Activated CD4-positive, CD25-positive, alpha-beta regulatory T cell treated with anti-CD3 and anti-CD28 coated beads, Interleukin-2, amount 50 U/mL, for 72 hours (primary cell): Measurements from ENCODE around the gene MAP3K9.
"Not testable (repeated sequence)": the region's sequence is repeated elsewhere in the genome, so short reads cannot be mapped to it uniquely, and the experiment has no call there.

Experiments used
- DNase-seq: peaks from one replicate; pipeline ENCODE4 v3.0.0; 2021

MAP3K9 gene

DNA sequence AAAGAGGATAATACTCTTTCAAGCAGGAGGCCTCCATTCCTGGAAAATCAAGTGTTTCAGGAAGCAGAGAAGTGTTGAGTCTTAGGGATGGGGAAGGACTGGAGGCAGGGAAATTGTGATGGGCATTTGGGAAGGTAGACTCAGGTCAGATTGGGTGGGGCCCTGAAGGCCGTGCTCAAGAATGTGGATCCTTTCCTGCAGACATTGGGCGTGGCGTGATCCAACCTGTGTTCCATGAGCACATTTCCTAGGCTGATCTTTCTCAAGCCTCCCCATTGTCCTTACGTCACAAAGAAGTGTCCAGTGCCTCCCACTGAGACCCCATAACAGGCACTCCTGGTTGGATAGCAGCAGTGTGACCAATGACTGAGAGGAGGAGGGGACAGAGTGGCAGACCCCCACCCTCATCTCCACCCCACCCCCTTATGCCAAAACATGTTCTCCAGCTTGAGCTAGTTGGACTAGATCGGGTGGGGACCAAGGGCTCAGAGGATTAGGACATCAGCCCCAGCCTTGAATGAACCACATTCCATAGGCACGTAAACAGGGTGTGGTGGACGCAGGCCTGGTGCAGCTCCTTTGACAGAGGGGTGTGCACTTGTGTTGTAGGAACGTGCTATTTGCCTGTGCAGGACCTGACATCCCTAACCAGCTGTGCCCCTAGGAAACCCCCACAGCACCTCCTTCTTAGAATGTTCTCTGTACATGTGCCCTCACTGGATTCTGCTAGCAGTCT, 90.8 kb downstream of the MAP3K9 start:
- no peak for DNase-seq

- no peak for DNase-seq
Measured at GRCh38 chr14:70716958-70717357, 92.4 kb downstream of the MAP3K9 start.

DNA sequence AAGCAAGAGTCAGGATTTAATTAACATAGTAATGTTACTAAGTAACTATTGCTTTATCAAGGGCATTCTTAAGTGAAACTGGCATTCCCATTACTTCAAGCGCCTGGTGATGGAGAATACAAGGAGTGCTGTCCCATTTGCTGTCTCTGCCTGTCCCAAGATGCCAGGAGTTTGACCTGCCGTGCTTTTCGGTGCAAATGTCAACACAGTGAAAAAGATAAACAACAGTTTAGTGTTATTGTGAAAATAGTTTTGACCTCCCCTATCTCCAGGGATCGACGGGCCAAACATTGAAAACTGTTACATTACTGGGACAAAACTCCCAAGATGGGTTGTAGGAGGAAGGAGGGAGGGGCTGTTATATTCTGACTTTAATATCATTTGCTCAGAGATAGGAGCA, 92.8 kb downstream of the MAP3K9 start:
- DNase-seq: no peak

DNA sequence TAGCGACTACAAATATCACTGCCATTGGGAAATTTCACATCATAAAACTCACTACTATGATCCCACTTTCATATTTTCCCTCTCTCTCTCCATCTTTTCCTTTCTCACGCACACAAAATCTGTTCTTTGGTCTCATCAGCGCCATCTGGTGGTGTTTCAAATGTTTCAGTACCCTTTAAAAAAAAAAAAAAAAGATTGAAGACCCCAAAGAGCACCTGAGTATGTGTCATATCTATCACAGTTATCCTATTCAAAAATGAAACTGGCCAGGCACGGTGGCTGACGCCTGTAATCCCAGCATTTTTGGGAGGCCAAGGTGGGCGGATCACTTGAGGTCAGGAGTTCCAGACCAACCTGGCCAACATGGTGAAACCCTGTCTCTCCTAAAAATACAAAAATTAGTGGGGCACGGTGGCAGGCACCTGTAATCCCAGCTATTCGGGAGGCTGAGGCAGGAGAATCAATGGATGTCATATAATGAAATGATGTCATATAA, 95.2 kb downstream of the MAP3K9 start:
- peak; percentile 38 for DNase-seq

GRCh38 chr14:70713511-70713916, 95.8 kb downstream of the MAP3K9 start:
- no peak for DNase-seq

- no peak for DNase-seq
Measured at GRCh38 chr14:70713096-70713495, 96.2 kb downstream of the MAP3K9 start.

DNA sequence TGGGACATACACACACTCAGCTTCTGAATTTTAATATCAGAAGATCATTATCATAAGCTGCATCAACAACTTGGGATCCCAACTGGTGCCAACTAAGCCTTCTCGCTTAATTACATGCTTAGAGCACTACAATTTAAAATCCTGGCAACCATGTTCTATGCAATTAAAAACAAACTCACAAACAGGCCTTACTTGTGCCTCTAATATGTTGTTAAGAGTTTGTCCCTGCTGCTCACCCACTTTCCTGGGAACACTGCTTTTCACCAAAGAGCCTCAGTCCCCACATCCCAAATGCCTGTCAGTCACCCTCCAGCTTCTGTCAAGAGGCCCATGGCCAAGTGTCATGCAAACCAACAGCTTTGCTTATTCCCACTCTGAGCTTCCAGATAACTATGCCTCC, 97.9 kb downstream of the MAP3K9 start:
- DNase-seq: no peak

DNA sequence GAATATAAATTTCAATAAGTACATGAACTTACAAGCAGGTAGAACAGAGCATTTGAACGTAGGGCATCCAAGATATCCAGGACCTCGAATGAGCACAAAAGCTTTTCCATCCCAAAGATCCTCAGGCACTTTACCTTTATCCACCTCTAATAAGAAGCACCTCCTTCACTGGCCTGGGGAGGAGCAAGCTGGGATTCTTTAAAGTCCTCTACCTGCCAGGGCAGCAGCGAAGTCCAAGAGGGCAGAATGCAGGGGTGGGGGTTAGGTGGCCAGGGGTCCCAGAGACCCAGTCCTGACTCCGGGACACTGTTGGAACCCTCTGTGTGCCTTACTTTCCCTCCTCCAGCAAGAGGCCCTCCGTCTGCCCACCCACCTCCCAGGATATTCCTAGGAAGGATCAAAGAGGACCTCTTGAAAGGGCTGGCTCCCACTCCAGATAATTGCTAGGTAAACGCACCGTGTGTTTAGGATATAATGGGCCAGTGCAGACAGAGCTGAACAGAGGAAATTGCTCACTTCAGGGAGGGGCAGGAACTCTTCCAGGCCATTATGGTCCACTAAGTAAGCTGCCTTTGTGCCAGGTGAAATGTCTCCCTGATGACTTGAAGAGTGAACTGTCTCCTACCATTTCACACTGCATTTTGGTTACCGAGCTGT, 99.5 kb downstream of the MAP3K9 start:
- DNase-seq: no peak

DNA sequence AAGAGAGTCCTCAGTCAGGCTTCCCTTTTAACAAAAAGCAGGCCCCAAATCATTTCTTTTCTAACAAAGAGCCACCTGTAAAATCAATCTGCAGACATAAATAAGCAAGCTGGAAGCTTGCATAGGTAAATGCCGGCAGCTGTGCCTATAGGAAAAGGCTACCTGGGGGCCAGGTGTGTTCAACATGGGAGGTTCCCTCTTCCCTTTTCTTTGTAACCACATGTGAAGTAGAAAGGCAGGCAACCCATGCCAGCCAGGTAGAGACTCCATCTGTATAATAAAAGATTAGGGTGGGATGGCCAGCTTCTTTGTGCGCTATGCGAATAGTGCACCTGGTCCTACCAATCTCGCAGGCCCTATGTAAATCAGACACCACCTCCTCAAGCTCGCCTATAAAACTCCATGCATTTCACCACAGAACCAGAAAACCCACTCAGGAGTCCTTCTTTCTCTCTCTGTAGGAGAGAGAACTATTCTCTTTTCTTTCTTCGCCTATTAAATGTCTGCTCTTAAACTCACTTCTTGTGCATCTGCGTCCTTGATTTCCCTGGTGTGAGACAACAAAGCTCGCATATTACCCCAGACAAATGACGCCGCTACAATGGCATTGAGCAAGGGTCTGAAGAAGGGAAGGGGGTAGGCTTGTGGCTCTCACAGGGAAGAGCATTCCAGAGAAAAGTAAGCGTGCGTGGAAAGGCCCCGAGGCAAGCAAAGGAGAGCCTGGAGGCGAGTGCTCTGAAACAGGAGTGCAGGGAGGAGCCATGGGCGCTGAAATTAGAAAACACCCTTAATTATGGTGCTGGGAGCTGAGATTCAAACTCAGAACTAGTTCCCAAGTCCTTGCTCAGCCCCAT, 100.4 kb downstream of the MAP3K9 start:
- no peak for DNase-seq

DNA sequence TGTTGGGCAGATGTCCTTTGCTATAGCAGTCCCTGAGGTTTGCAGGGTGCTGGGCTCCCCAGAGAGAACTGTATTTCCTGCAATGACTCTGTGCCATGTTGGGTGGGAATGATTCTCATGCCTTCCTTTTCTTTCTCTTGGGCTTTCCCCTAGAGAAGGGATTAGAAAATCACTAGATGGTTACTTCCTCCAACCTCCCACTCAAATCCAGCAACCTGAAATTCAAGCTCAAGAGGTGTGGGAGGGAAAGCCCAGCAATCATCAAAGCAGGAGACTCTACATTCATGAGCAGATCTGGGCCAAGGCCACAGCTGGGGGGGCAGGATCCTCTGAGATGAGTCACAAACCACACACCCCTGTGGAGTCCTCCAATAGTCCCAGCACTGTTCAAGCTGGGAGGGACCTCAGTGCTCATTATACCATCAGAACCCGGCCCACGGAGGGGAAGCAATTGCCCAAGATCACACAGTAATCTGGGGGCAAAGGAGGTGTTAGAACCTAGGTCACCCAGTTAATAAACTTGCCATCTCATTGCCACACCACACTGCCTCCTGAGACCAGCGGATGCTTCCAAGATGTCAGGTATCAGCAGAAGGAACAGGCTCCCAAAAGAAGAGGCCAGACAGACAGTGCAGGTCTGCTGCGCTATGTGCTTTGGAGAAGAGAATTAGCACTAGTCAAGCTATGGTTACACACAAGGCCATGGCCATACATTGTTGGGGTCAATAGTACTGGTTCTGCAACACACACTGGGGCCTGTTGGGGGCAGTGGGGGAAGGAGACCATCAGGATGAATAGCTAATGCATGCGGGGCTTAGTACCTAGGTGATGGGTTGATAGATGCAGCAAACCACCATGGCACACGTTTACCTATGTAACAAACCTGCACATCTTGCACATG, 101.9 kb downstream of the MAP3K9 start:
- no peak for DNase-seq

DNA sequence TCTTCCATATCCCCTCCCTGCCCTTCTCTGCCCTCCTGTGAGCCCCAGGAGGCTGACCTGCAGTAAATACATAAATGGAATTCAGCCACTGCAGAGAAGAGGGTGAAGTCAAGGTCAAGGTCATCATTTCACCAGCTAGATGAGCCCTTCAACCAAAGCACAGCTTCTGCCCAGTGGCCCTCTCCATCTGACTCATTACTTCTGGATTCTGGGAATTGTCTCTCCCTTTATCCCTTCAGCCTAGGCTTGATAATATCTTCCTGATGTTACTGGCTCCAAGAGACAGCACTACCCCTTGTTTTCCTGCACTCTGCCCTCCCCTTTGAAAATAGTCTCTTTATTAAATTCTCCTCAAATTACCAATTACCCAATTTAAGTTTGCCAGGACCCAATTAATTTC, 103.1 kb downstream of the MAP3K9 start:
- DNase-seq: no peak

DNA sequence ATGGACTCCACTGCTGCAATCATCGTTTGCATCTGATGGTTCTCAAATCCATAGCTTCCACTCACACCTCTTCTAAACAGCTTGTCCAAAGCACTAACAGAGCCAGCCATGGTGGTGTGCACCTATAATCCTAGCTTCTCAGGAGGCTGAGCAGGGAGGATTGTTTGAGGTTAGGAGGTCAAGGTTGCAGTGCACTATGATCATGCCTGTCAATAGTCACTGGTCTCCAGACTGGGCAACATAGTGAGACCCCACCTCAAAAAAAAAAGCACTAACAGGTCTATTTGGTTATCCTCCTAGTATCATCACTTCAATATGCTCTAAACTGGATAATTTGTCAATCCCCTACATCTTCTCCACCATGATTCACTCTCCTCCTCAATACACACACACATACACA, 104.4 kb downstream of the MAP3K9 start:
- no peak for DNase-seq

GRCh38 chr14:70703621-70704168, 105.6 kb downstream of the MAP3K9 start:
- DNase-seq: not testable (repeated sequence)

- no peak for DNase-seq
Measured at GRCh38 chr14:70702161-70702560, 107.2 kb downstream of the MAP3K9 start.

DNA sequence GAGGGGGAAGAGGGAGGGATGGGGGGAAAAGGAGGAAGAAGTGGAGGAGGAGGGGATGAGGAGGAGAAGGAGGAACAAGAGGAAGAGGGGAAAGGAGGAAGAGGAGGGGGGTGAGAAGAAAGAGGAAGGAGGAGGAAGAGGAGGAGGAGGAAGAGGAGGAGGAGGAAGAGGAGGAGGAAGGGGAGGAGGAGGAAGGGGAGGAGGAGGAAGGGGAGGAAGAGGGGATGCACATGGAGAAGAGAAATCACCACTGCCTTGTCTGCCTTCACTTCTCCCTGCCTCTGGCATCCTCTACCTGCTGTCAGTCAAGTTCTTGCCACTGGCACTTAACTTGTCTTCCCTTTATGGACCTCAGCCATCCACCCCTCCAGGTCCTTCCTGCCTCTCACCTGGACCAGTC, 107.7 kb downstream of the MAP3K9 start:
- DNase-seq: no peak

GRCh38 chr14:70700955-70701585, 108.2 kb downstream of the MAP3K9 start:
- no peak for DNase-seq

DNA sequence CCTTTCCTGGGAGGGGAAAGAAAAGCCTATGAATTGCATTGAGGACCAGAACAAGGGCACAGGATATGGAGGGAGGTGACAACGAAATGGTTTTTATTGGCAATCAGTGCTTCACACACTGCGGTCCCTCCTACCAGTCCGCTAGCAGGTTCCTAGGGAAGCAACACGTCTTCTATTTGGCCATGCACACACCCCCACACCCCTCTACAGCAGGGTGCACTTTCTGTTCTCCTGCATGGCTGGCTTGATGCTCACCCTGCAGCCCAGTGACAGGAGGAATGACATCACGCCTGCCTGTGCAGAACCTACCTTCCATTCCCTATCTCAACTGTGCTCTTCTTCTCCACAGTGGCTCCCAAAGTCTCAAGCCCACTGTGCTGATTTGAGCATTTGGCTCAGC, 109.7 kb downstream of the MAP3K9 start:
- no peak for DNase-seq

- no peak for DNase-seq
Measured at GRCh38 chr14:70698288-70698687, 111.0 kb downstream of the MAP3K9 start.

DNA sequence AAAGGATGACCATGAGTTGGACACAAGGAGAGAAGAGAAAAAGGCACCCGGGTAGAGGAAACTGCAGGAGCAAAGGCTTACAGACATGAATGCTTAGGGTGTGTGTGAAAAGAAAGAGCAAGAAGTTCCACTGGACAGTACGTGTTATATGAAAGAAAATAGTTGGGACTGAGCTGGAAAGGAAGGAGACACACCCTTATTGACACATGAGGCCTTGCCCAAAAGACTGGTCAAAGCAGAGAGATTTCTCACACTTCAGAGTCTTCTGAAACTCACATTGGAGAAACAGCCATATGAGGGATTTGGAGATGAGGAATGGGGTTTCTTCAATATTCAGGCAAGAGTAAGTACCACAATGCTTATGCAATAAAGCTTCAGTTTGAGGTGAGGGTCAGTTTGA, 111.6 kb downstream of the MAP3K9 start:
- no peak for DNase-seq

DNA sequence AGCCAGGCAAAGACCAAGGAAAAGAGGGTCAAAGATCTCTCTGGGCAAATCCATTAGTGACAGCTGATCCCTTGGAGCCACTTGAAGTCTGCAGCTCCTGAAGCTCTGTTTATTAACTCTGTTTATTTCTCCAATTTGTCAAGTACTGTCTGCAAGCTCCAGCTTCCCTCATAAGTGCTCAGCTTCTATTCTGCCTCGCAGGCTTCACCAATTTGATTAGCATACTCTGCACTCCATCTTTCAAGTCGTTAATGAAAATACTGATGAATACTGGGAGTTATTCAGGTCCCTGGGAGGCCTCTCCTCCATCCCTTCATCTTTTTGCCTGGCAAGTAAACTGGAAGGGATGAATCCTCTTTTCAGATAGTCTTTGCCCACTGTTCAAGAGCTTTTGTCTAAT, 113.3 kb downstream of the MAP3K9 start:
- no peak for DNase-seq

- no peak for DNase-seq
Measured at GRCh38 chr14:70692210-70692609, 117.1 kb downstream of the MAP3K9 start.
